Endothelial cell of umbilical vein (primary cell): Measurements from ENCODE around the gene NUAK1. TPM values are rescaled to one million over a fixed set of nuclear protein-coding genes. Genes with fewer than 3 reads are reported as not detected.

ENCODE experiments used
- BruUV-seq: library from RNA; stranded (reverse); fragments of 400-500 nt; replicated peaks from 2 replicates; lab custom pipeline; 2021; lab: Mats Ljungman, UMichigan
- CTCF ChIA-PET: fragments of 300-600, 350-600 bp; sonication (Branson Sonifier 250); formaldehyde crosslinking; loops from one replicate; lab custom pipeline; 2021; ENCODE audit warnings: antibody characterized with exemption, inconsistent platforms; lab: Charles Lee
- POLR2A ChIA-PET: fragments of 300-600, 350-600 bp; sonication (Branson Sonifier 250); formaldehyde crosslinking; loops from one replicate; lab custom pipeline; 2021; ENCODE audit warnings: antibody characterized with exemption, inconsistent platforms; lab: Charles Lee
- DNase-seq: peaks from one replicate; pipeline ENCODE4 v3.0.0-alpha.2; 2011; ENCODE audit warnings: low read depth, low spot score
- FAIRE-seq: peaks from 2 replicates; lab custom pipeline; 2011; peaks lifted over from hg19 to GRCh38; lab: Jason Lieb, UNC
- H2AFZ ChIP-seq: 2 replicates; pipeline ENCODE4 v1.6.0; 2012; ENCODE audit warnings: low read depth, low read length, control low read depth, inconsistent platforms
- H3K27ac ChIP-seq: 2 replicates; pipeline ENCODE4 v1.5.1; 2011; ENCODE audit warnings: low read depth, mild to moderate bottlenecking, control low read depth, low read length, moderate library complexity; ENCODE audit not compliant: insufficient read depth
- H3K27me3 ChIP-seq, 2 experiments: 2 replicates each; pipeline versions ENCODE4 v1.6.0 to v1.6.1; 2011; ENCODE audit warnings: low read length in 2 of 2, mixed read lengths in 1 of 2; ENCODE audit not compliant: control insufficient read depth in 2 of 2, insufficient read depth in 2 of 2
- H3K36me3 ChIP-seq, 2 experiments: 2 replicates in 1 of 2; 3 replicates in 1 of 2; pipeline ENCODE4 v1.5.1; 2011; ENCODE audit warnings: low read length in 2 of 2, mild to moderate bottlenecking in 1 of 2, moderate library complexity in 1 of 2; ENCODE audit not compliant: control insufficient read depth in 2 of 2, insufficient read depth in 2 of 2; ENCODE audit errors: extremely low read depth in 1 of 2
- H3K4me1 ChIP-seq: 3 replicates; pipeline ENCODE4 v1.5.1; 2011; ENCODE audit warnings: mild to moderate bottlenecking, low read length; ENCODE audit not compliant: control insufficient read depth, insufficient read depth; ENCODE audit errors: extremely low read depth
- H3K4me2 ChIP-seq: 2 replicates; pipeline ENCODE4 v1.6.1; 2011; ENCODE audit warnings: low read length, control low read depth, mixed read lengths; ENCODE audit not compliant: insufficient read depth
- H3K4me3 ChIP-seq, 3 experiments: fragments of 200-600 bp in 1 of 3; sonication (generic), shearing (Covaris generic) in 1 of 3; replicated peaks in 1 of 3; 2 replicates each; pipeline ENCODE4 v1.5.1; 2011 to 2016; ENCODE audit warnings: control low read depth in 3 of 3, low read length in 3 of 3, mild to moderate bottlenecking in 2 of 3, inconsistent platforms in 1 of 3, low read depth in 1 of 3, moderate library complexity in 1 of 3; ENCODE audit not compliant: insufficient read depth in 1 of 3
- H3K79me2 ChIP-seq: 2 replicates; pipeline ENCODE4 v1.6.0; 2012; ENCODE audit warnings: low read length, inconsistent platforms; ENCODE audit not compliant: control insufficient read depth, insufficient read depth
- H3K9ac ChIP-seq: replicated peaks from 2 replicates; pipeline ENCODE3; 2011; ENCODE audit warnings: low read length, control low read depth; ENCODE audit not compliant: insufficient read depth; ENCODE audit errors: extremely low read depth
- H3K9me1 ChIP-seq: replicated peaks from 3 replicates; pipeline ENCODE4 v1.6.0; 2011; ENCODE audit warnings: mild to moderate bottlenecking, low read length; ENCODE audit not compliant: control insufficient read depth, insufficient read depth; ENCODE audit errors: extremely low read depth
- H3K9me3 ChIP-seq: replicated peaks from 2 replicates; pipeline ENCODE4 v1.5.1; 2012; ENCODE audit warnings: low read length, inconsistent platforms; ENCODE audit not compliant: control insufficient read depth, insufficient read depth
- H4K20me1 ChIP-seq: replicated peaks from 2 replicates; pipeline ENCODE3; 2011; ENCODE audit warnings: mild to moderate bottlenecking, low read length; ENCODE audit not compliant: control insufficient read depth, insufficient read depth; ENCODE audit errors: extremely low read depth
- EZH2 ChIP-seq: IDR thresholded peaks from 2 replicates; pipeline ENCODE4 v1.6.1; 2012; ENCODE audit warnings: borderline replicate concordance, low read depth, mild to moderate bottlenecking, moderate library complexity, low read length, inconsistent platforms; ENCODE audit not compliant: severe bottlenecking
- FOS ChIP-seq: IDR thresholded peaks from 2 replicates; pipeline ENCODE4 v1.6.1; 2011; ENCODE audit warnings: mild to moderate bottlenecking, low read length, moderate library complexity, borderline replicate concordance; ENCODE audit not compliant: insufficient read depth
- GATA2 ChIP-seq: IDR thresholded peaks from 2 replicates; pipeline ENCODE4 v1.7.0; 2011; ENCODE audit warnings: low read depth, mild to moderate bottlenecking, moderate library complexity, mixed read lengths, low read length; ENCODE audit not compliant: insufficient read length, insufficient read depth
- JUN ChIP-seq: IDR thresholded peaks from 2 replicates; pipeline ENCODE4 v1.6.1; 2011; ENCODE audit warnings: borderline replicate concordance, low read depth; ENCODE audit not compliant: insufficient read length, insufficient read depth
- MYC ChIP-seq: IDR thresholded peaks from one replicate; pipeline ENCODE4 v1.6.1; 2011; ENCODE audit warnings: mild to moderate bottlenecking, low read depth, low read length
- POLR2A ChIP-seq: IDR thresholded peaks from 2 replicates; pipeline ENCODE4 v1.6.1; 2012; ENCODE audit warnings: low read depth, mild to moderate bottlenecking, control low read depth, low read length
- POLR2AphosphoS5 ChIP-seq: IDR thresholded peaks from 2 replicates; pipeline ENCODE4 v1.6.1; 2012; ENCODE audit warnings: low read depth, mild to moderate bottlenecking, control low read depth, low read length, moderate library complexity; ENCODE audit not compliant: insufficient read depth
- dilution Hi-C: fragments of 300-500 bp; cut with MboI; formaldehyde crosslinking; loops from one replicate; pipeline ENCODE4 v1.15.0; 2019; ENCODE audit warnings: low sequenced_read_pairs; ENCODE audit not compliant: extremely low pct_ligation_motif_present
- intact Hi-C: fragments of 100-400 bp; cut with micrococcal nuclease; formaldehyde crosslinking; loops from one replicate; pipeline ENCODE4 v1.10.0; 2022
- polyA plus RNA-seq, 4 experiments: library from polyadenylated mRNA; depleted of rRNA in 3 of 4; stranded (reverse) in 3 of 4; unstranded in 1 of 4; fragments of >200 nt; gene quantifications; 2 replicates each; pipeline versions ENCODE4 v1.2.1 to v1.2.3, GENCODE V29; 2011 to 2012; ENCODE audit warnings: missing spikeins in 1 of 4
- total RNA-seq: library from RNA; stranded (reverse); gene quantifications from 2 replicates; pipeline ENCODE4 v1.2.3, GENCODE V29; 2021
- TF ChIP-seq, protein P1 (sequence below), 2 donors: IDR thresholded peaks; 1 replicate in 1 of 2; 2 replicates in 1 of 2; pipeline ENCODE4 v1.5.1; 2011; ENCODE audit warnings: low read length in 2 of 2, mild to moderate bottlenecking in 2 of 2, moderate library complexity in 2 of 2, control low read depth in 1 of 2, inconsistent platforms in 1 of 2, low read depth in 1 of 2; ENCODE audit not compliant: insufficient read depth in 1 of 2; ENCODE audit errors: extremely low read depth in 1 of 2
- TF ChIP-seq, protein P2 (sequence below): IDR thresholded peaks from 2 replicates; pipeline ENCODE4 v1.6.1; 2011; ENCODE audit not compliant: insufficient read depth, insufficient read length

The NUAK1 gene
- total and polyA plus RNA-seq, 2 donors (not counting 3 experiments of a cell fraction or from before 2014, with no cell fraction given) = 34.2 to 39.7 TPM

DNA sequence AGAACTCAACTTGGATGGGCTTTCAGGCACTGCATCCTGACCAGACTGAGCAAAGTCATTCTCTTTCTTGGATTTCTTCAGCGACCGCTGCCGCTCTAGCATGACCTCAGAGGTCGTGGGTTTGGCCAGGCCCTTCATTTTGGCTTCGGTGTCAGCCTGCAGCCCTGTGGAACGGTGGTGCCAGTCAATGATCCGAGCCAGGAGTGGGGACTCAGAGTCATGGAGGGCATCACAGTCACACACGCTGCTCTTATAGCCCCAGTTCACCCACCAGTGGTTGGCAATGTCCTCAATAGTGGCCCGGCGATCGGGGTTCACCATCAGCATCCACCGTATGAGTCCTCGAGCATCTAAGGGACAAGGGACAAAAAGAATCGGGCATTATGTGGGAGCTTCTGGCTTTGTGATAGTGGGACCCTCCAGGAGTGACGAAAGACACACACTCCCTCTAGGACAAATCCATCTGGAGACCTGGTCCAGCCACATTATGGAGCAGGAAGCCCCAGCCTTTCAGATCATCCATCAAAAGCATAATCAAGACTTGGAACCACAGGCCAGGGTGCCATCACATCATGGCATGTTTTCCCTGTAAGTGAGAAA is 71.0 kb downstream of the NUAK1 start:
- Histone ChIP-seq H3K4me2 (no peak overlapping the region), H2AFZ (no peak overlapping the region), H4K20me1 (no peaks in the 10 kb centered on the region), H3K9me1 (no peaks in the 10 kb centered on the region), H3K27ac (no peak overlapping the region), H3K79me2 (no peaks in the 10 kb centered on the region), H3K27me3 (no peaks in the 10 kb centered on the region), H3K9ac (no peak overlapping the region), H3K36me3 (peaks cover 13 to 45% of the 10 kb centered on the region in 2 experiments), H3K4me1 (peaks cover 43% of the 10 kb centered on the region), H3K9me3 (no peaks in the 10 kb centered on the region), H3K4me3 (no peak overlapping the region)
- TF ChIP-seq, protein P1, sequence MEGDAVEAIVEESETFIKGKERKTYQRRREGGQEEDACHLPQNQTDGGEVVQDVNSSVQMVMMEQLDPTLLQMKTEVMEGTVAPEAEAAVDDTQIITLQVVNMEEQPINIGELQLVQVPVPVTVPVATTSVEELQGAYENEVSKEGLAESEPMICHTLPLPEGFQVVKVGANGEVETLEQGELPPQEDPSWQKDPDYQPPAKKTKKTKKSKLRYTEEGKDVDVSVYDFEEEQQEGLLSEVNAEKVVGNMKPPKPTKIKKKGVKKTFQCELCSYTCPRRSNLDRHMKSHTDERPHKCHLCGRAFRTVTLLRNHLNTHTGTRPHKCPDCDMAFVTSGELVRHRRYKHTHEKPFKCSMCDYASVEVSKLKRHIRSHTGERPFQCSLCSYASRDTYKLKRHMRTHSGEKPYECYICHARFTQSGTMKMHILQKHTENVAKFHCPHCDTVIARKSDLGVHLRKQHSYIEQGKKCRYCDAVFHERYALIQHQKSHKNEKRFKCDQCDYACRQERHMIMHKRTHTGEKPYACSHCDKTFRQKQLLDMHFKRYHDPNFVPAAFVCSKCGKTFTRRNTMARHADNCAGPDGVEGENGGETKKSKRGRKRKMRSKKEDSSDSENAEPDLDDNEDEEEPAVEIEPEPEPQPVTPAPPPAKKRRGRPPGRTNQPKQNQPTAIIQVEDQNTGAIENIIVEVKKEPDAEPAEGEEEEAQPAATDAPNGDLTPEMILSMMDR (IDR thresholded peaks at IDR 0.05; ENCODE audit: extremely low read depth in 1 of 2, insufficient read depth in 1 of 2, low read depth in 1 of 2, low read length in 2 of 2) = no peak
- TF ChIP-seq MYC (no peak), POLR2A (no peak), FOS (no peak), GATA2 (no peak), EZH2 (no peak), POLR2AphosphoS5 (no peak), JUN (no peak)
- TF ChIP-seq, protein P2, sequence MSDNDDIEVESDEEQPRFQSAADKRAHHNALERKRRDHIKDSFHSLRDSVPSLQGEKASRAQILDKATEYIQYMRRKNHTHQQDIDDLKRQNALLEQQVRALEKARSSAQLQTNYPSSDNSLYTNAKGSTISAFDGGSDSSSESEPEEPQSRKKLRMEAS = no peak
- no peak for FAIRE-seq
- ChIA-PET POLR2A (no interaction called here), CTCF (no interaction called here)
- no peak for DNase-seq
- dilution Hi-C loops = no loop called here
- no TSS peak for BruUV-seq
- intact Hi-C loops = loop anchor here (5.0 kb wide), 1 partner anchor 215 kb away; no protein-coding TSS in a partner anchor
